GM21423 (cell line): ENCODE measurements around the gene IPPK.

Source experiments
- ATAC-seq: cut with Tn5 transposase; IDR thresholded peaks from one replicate; pipeline ENCODE4 v1.9.1; 2021; ENCODE audit warnings: mild to moderate bottlenecking, moderate library complexity; ENCODE audit not compliant: unreplicated experiment

The IPPK gene

GRCh38 chr9:92658176-92658575 lies 11.8 kb downstream of the IPPK start:
- ATAC-seq = no peak

GRCh38 chr9:92657296-92658094 lies 12.4 kb downstream of the IPPK start:
- ATAC-seq = no peak

- ATAC-seq = no peak
Observed at GRCh38 chr9:92656537-92656925, 13.4 kb downstream of the IPPK start.

- ATAC-seq = no peak
Observed at GRCh38 chr9:92655896-92656536, 13.9 kb downstream of the IPPK start.

- ATAC-seq = no peak
Observed at GRCh38 chr9:92655366-92655765, 14.6 kb downstream of the IPPK start.

GRCh38 chr9:92654481-92655301 lies 15.2 kb downstream of the IPPK start:
- no peak for ATAC-seq

GRCh38 chr9:92652461-92652860 lies 17.5 kb downstream of the IPPK start:
- no peak for ATAC-seq

GRCh38 chr9:92650839-92651621 lies 18.9 kb downstream of the IPPK start:
- ATAC-seq = no peak

GRCh38 chr9:92650296-92650695 lies 19.6 kb downstream of the IPPK start:
- ATAC-seq = no peak

- ATAC-seq = no peak
Observed at GRCh38 chr9:92649007-92649406, 20.9 kb downstream of the IPPK start.

- no peak for ATAC-seq
Observed at GRCh38 chr9:92648474-92648971, 21.4 kb downstream of the IPPK start.

GRCh38 chr9:92647671-92648473 lies 22.1 kb downstream of the IPPK start:
- no peak for ATAC-seq

- ATAC-seq = no peak
Observed at GRCh38 chr9:92645041-92645440, 24.9 kb downstream of the IPPK start.

GRCh38 chr9:92644278-92644677 lies 25.7 kb downstream of the IPPK start:
- ATAC-seq = no peak

GRCh38 chr9:92642564-92642963 lies 27.4 kb downstream of the IPPK start:
- no peak for ATAC-seq

- ATAC-seq = no peak
Observed at GRCh38 chr9:92642041-92642451, 27.9 kb downstream of the IPPK start.

- ATAC-seq = no peak
Observed at GRCh38 chr9:92641092-92641809, 28.7 kb downstream of the IPPK start.

GRCh38 chr9:92640398-92641091 lies 29.4 kb downstream of the IPPK start:
- no peak for ATAC-seq
